Measurements from ENCODE around the gene FAM222A.
"Not testable (repeated sequence)": the region's sequence is repeated elsewhere in the genome, so short reads cannot be mapped to it uniquely, and the experiment has no call there.

FAM222A gene

DNA sequence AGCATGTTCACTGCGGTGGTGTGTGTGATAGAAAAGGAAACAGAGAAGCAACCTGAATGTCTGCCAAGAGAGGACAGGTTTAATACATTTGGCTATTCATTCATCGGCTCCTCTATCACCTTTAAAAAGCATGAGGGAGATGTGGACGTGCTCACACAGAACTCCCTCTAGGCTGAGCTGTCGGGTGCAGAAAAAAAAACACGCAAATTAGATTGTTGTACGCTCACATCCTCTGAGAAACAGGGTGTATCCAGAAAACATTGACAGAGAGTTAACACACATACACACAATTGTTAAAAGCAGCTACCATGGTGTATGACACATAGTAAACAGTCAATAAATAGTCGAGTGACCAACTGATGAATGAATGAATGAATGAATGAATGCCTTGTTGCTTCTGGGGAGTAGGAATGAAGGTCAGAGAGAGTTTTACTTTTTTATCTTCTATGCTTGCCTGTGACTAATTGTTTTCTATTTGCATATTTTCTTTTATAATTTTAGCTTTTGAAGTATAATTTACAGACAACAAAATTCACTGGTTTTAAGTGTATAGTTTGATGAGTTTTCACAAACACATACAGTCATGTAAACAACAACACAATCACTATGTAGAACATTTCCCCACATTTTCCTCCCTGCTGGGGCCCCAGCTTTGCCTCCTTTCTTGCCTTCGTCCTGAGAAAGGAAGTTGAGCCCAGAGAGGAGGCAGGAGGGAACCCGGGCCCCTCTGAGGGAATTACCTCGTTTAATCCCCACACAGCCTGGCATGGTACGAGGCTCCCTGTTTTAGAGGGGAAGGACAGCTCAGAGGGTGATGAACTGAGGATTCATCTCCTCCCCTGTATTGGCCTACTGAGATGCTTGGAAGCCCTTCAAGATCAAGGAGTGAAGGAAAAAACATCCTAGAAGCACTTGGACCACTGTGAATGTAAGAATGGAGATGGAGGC lies 19.7 kb upstream of the FAM222A start:
- DNase-seq (ENCODE audit: low spot score): no peak

DNA sequence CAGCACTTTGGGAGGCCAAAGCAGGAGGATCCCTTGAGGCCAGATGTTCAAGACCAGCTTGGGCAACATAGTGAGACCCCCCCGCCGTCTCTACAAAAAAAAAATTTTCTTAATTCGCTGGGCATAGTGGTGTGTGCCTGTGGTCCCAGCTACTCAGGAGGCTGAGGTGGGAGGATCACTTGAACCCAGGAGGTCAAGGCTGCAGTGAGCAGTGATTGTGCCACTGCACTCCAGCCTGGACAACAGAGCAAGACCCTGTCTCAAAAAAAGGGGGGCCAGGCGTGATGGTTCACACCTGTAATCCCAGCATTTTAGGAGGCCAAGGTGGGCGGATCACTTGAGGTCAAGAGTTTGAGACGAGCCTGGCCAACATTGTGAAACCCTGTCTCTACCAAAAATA lies 19.0 kb upstream of the FAM222A start:
- not testable (repeated sequence) for DNase-seq (ENCODE audit: low spot score)

- no peak for DNase-seq (ENCODE audit: low spot score)
These were observed 18.2 kb upstream of the FAM222A start for GRCh38 chr12:109695416-109695815.

- DNase-seq (ENCODE audit: low spot score): no peak
These were observed 17.6 kb upstream of the FAM222A start for GRCh38 chr12:109695961-109696461.

DNA sequence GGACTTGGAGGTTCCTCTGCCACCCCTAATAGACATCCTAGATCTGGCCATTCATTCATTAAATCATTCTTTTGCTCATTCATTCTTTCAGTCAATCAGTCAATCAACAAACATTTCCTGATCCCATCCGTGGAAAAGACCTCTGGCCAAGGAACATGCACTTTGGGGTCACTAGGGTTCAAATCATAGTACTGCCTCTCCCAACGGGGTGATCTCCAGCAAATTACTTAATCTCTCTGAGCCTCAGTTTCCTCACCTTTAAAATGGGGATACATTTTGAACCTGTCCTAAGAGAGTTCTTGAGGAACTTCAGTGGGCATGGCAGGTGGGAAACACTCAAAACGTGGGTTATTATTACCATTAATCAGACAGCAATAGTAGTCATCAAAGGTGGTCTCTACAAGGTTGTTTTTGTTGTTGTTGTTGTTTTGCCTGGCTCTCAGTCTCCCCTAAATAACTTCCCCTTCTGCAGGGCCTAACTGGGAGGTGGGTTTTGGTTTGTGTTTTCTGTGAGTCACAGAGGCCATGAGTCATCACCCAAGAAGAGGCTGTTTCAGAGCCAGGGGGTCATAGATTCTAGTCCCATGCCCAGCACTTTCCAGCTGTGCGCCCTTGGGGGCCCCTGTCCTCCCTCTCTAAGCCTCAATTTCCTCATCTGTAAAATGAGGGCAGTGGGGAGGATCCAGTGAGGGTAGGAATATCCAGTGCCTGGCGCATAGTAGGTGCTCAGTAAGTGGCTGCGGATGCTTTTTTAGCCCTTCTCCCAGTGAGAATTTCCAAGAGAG lies 16.9 kb upstream of the FAM222A start:
- no peak for DNase-seq (ENCODE audit: low spot score)

DNA sequence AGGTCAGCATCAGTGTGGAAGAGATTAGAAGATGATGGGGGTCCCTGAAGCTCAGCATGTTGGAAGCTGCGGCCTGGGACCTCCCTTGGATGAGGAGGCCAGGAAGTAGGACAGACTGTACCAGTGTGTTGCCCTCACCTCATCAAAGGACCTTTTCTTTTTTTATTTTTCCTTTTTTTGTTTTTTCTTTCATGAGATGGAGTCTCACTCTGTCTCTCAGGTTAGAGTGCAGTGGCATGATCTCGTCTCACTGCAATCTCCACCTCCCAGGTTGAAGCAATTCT lies 16.4 kb upstream of the FAM222A start:
- no peak for DNase-seq (ENCODE audit: low spot score)

GRCh38 chr12:109697877-109698468 lies 15.7 kb upstream of the FAM222A start:
- DNase-seq (ENCODE audit: low spot score): no peak

GRCh38 chr12:109698820-109699219 lies 14.8 kb upstream of the FAM222A start:
- no peak for DNase-seq (ENCODE audit: low spot score)

- no peak for DNase-seq (ENCODE audit: low spot score)
These were observed 12.6 kb upstream of the FAM222A start for GRCh38 chr12:109701064-109701463.

DNA sequence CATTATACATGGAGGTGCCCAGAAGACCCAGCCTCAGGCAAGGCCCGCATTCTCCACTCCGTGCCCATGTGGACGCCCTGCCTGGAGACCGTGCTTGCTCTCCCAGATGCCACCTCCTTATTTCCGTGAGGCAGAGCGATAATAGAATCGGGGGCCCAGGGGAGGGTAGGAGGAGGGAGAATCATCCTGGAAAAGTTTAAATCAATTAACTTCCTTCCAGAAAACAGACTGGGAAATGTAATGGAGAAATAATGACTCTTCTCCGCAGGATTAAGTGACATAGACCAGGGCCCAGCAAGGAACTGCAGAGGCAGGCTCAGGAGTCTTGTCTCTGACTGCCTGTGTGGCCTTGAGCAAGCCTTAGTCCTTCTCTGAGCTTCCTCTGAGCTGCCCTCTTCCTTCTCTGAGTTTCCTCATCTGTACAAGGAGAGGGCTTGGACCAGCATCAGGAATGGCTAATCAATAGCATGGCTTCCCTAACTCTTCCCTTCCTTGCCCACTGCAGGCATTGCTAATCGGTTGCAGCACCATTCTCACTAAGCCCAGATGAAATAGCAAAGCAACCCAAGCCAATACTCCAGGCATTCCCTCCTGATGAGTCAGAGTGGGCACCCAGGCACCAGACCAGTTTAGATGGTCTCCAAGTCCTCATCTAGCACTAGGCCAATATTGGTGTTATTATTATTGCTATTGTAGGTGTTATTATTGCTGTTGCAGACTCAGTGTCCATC lies 11.3 kb upstream of the FAM222A start:
- DNase-seq (ENCODE audit: low spot score): no peak

GRCh38 chr12:109703684-109704083 lies 9.9 kb upstream of the FAM222A start:
- no peak for DNase-seq (ENCODE audit: low spot score)

DNA sequence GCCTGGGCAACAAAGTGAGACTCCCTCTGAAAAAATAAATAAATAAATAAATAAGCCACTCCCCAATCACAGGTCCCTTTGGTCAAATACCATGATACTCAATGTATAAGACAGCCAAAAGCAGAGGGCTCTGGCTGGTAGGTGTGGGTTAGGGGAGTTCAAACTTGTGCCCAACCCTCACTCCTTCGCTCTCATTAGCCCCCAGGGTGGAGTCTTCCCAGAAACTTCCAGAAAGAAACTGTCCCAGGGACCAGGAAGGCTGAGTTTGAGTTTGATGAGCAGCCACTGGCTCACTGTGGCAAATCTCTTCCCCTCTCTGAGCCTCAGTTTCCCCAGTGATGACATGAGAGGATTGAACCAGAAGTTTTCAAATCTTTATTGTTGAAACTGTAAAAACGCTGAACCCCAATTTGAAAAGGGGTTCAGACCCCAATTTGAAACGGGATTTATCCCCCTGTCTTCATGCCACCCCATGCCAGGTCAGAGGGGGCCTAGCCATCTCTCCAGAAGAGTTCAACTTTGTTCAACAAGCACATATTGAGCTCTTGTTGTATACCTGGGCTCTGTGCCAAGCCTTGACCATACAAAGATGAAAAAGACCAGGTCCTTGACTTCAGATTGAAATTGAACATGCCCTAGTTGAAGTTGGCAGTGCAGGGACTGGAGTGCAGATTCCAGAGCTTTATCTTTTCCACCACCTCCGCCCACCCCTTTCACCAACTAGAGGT lies 9.1 kb upstream of the FAM222A start:
- no peak for DNase-seq (ENCODE audit: low spot score)

DNA sequence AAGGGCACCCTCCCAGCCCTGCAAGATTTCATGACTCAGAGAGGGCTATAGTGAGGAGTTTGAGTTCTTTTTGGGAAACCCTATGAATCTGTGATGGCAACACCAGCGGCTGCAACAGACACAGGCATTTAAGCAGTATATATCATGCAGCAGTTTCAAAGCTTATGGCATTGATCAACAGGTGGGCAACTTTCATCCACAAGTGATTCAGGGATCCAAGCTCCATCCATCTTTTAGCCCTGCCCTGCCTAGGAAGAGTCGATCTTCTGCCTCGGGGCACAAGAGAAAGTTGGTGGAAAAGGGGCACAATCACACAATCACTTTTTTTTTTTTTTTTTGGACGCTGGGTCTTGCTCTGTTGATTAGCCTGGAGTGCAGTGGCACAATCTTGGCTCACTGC lies 8.3 kb upstream of the FAM222A start:
- no peak for DNase-seq (ENCODE audit: low spot score)

DNA sequence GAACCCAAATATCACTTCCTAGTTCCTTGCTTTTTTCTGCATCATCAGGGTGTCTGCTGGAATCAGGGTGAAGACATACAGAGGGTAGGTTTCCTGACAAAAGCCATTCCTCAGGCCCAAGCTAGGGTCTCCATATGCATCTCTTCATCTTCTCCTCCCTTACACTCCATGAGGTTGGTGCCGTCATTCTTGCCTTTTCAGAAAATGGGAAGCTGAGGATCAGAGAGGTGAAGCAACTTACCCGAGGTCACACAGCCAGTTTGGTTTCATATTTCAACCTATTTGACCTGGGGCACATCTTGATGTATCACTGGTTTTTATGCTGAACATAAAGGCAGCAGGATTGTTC lies 7.3 kb upstream of the FAM222A start:
- no peak for DNase-seq (ENCODE audit: low spot score)

DNA sequence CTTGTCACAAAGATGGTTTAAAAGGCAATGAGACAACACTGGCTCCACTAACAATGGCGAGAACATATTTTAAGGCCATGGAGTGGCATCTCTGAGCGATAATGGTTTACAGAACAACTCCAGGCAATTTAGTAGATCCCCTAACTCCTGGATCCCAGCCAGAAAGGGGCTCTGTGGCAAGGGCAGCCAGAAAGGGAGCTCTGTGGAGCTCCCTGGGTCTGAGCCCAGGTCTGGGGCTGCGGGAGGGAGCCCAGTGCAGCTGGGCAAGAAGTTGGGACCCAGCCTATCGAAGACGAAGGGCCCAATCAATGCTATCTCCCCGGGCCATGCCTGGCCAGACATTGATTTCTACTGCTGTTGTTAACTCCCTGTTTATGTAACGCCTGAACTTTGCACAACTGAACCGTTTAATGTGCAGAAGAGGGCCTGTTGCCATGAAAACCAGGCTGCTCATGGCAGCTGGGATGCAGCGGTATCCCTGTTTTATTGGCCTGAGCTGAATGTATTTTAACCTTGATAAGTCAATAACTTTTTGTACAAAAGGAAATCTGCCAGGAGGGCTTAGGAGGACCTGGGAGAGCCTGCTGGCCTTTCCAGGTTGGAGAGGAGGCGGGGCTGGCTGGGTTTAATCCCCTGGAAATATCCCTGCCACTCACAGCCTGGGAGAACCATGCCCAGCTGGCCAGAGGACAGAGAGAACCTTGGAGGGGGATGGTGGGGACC lies 6.7 kb upstream of the FAM222A start:
- DNase-seq (ENCODE audit: low spot score): peak; percentile 60

DNA sequence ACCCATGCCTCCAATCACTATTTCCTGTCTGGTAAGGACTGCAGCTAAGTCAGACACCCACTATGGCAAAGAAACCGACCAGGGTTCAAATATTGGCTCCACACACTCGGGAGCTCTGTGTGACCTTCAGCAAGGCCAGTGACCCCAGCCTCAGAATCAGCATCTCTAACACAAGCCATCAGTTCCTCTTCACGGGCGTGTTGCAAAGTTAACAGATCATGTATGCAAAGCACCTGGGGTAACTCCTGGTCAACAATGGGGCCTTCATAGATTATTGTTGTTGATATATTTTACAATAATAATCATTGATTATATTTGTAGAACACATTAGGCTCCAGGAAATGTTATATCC lies 6.2 kb upstream of the FAM222A start:
- DNase-seq (ENCODE audit: low spot score): no peak

GRCh38 chr12:109708939-109709338 lies 4.7 kb upstream of the FAM222A start:
- DNase-seq (ENCODE audit: low spot score): no peak

DNA sequence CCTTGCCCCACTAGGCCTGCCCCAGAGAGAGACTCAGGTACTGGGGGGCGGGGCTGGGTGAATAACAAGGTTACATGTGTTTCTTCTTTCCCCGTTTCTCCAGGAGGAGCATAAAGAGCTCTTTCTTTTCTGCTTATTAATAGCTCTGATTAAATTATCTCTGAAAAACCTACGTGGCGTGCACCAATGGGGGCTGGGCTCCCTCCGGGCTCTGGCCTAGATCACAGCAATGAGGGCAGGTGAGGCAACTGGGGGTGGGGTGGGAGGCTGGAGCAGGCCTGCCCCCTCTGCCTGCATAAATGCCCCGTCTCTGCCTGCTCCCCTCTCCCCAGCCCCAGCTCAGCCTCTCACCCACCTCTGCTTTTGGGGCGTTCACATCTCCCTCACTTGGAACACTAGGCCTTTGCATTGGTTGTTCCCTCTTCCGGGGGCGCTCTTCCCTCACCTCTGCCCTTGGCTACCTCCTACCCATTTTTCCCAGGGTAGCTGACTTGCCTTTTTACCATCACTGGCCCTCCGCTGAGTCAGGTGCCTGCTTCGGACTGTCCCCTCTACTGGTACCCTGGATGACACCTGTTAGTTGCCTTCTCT lies 4.1 kb upstream of the FAM222A start:
- DNase-seq (ENCODE audit: low spot score): no peak

DNA sequence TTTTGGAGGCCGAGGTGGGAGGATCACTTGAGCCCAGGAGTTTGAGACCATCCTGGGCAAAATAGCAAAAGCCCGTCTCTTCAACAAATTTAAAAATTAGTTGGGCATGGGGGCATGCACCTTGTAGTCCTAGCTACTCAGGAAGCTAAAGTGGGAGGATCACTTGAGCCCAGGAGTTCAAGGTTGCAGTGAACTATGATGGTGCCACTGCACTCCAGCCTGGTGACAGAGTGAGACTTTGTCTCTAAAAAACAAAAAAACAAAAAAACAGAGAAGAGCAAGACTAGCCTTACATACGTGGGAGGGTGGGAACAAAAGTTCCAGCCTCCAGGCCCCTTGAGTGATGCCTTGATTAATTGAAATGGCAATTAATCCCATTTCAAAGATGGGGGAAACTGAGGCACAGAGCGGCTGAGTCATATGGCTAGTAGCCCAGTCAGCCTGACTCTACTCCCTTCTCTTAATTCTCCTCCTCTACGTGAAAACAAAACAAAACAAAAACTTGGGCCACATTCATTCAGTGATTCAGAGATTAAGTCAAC lies 3.3 kb upstream of the FAM222A start:
- no peak for DNase-seq (ENCODE audit: low spot score)

Measured in HuH-7 (cell line).